Measurements from ENCODE around the gene ITGB2. TPM values are rescaled to one million over a fixed set of nuclear protein-coding genes. Genes with fewer than 3 reads are reported as not detected.

Gene ITGB2
- total RNA-seq: 84.5 TPM

DNA sequence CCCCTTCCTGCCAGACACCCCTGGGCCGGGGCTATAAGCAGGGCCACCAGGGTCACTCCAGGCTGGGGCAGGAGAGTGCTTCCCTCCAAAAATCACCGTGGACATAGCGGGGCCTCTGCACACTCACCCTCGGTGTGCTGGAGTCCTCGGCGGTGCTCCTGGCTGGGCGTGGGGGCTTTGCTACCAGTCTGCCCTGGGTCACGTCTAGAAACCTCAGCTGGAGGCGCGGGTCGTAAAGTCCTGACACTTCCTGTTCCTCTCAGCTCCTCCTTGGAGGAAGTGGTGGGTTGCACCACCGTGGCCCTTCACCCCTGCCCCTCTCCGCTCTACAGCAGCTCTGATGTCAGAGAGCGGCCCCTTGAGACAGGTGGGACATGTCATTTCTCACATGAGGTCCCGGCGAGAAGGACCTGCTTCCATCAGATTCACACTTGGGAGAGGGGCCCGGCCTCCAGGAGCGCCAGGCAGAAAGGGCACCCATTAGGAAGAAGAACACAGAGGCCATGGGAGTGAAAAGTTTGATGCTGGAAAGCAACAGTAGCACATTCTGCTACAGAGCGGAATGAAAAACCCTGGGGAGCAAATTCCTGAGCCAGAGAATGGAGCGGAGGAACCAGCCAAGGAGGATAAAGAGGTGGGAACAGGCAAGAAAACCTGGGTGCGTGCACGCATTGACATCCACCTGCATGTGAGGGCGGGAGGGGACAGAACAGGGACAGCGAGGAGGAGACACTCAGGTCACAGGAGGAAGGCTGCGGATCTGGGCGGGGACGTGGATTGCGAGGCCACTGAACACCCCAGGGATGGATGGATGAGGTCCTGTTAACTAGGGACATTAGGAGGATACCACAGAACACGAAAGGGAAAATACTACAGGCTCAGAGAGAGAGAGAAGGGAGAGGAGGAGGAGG, at the start of gene ITGB2:
ITGB2 (minus strand) TSS at position 206 of the 911 bp plus-strand sequence. CDS start 10,117 bp downstream, outside the sequence.
- DNase-seq (ENCODE audit: low spot score): no peak

DNA sequence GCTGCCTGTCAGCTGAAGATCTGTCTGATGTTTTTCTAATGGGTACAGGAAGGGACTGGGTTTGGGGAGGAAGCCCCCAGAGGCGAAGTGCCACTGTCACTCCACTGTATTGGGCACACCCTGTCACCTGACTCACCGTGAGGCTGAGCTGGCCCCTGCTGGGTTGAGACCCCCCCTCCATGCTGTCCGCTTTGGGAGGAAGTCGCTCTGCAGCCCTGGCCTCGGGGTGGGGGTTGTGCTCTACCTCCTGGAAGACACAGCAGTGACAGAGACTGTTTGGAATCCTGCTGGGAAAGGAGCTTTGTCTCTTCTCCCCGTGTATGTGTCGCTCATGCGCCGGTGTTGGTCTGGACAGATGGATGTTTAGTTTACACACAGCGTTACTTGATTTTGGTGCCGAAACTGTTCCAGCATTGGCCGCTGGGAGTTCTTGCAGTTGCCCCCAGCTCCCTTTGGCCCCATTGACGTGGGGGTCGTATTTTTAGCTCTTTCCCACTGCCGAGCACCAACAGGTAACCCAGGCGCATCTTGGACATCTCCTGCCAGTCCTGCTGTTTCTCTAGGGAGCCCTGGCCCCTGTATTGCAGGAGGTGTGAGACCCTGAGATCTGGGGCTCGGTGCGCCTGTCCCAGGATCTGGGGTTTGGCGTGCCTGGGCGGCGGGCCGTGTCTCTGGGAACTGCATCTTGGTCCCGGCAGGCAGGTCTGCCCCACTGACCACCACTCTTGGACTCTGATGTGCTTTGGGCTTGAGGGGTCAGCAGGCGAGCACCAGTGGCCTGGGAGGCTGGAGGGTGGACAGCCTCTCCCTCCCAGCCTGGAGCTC, 49.4 kb upstream of the ITGB2 start:
- no peak for DNase-seq (ENCODE audit: low spot score)

DNA sequence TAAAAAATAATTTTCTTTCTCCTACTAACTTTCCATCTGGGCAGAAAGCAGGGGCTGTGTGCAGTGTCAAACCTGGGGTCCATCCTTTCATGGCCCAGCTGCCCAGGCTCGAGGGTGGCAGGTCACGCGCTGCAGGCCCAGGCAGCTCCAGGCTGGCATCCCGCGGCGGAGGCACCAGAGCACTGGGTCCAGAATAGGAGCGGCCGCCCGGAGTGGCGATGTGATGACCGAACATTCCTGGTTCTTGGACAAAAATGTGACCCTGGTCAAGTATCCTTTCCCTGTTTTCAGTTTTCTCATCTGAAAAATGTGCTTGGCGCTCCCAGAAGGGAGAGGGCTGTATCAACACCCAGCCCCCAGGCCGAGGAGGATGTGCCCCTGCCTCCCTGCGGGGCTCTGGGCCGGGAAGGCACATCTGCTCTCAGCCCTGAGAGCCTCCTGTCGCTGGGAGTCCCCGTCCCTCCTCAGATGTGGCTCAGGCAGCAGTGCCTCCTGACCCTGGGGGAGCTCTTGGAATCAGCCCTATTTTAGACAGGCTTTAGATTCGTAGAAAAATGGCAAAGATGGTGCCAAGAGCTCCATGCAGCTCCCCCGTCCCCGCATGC, 48.5 kb upstream of the ITGB2 start:
- DNase-seq (ENCODE audit: low spot score): no peak

DNA sequence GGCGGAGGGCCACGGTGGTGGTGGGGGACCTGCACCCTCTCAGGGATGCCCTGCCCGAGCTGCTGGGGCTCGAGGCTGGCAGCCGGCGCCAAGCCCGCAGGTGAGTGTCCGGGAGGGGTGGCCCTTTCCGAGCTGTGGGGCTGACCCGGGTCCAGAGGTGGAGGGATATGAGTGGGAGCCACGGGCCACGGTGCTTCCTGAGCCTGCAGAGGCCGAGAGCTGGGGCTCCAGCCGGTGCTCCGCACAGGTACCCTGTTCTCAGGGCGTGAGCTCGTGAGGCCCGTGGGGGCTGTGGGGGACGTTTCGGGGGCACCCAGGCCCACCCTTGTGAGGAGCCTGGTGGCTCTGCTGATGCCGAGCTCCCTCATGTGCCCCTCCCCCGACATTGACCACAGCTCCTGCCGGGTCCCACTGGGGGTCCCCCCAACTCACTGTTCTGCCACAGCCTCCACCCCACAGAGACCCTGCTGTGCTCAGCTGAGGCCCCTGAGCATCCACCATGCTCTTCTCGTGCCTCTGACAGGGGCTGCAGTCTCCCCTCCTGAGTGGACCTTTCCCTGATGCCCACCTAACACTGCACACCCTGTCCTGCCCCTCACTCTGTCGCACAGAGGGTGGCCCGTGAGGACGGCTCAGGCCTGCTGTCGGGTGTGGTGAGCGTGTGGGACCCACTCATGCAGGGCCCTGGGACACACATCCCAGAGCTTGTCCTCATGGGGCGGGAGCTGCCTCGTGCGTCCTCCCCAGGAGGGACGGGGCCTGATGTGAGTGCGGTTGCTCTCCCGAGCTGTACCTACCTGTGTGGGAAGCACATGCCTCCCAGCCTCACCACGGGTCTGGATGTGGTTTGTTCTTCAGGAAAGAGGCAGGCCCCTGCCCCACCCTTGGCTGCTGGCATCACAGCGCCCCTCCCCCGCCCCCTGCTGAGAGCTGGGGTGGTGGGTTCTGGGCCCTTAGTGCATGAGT, 46.7 kb upstream of the ITGB2 start:
- DNase-seq (ENCODE audit: low spot score): no peak

- no peak for DNase-seq (ENCODE audit: low spot score)
Measured at GRCh38 chr21:44966135-44967081, 45.7 kb upstream of the ITGB2 start.

GRCh38 chr21:44965251-44966022, 44.7 kb upstream of the ITGB2 start:
- DNase-seq (ENCODE audit: low spot score): no peak

DNA sequence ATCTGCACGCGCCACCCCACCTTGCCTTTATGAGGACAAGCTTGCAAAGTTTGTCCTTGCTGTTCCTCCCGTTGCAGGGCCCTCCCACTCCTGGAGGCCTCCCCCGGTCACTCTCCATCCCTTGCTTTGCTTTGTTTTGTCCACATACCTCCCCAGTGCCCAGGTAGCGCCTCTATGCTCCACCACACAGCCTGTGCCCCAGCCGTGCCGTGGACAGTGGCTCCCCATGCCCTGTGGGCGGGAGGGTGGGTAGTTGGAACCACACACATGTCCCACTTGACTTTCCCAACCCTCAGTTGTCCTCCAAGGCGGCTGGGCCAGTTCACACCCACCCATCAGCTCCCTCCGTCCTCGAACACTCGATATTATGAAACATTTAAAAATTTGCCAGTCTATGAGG, 43.7 kb upstream of the ITGB2 start:
- DNase-seq (ENCODE audit: low spot score): no peak

DNA sequence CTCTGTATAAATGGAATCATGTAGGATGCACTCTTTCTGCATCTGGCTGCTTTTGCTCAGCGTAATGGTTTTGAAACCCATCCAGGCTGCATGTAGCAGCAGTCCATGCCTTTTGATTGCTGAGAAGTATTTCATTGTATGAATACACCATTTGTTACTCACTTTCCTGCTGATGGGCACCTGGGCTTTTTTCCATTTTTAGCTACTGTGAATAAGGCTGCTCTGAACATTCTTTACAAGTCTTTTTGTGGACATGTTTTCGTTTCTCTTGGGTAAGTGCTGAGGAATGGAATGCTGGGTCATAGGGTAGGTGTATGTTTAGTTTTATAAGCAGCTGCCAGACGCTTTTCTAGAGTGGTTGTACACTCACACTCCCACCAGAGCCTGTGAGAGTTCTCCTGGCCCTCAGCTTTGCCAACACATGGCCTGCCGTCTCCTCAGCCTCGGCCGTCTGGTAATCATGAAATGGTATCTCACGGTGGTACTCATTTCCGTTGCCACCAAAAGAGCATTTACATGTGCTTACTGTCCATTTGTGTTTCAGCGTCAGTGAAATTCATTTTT, 41.8 kb upstream of the ITGB2 start:
- DNase-seq (ENCODE audit: low spot score): peak; percentile 48

- DNase-seq (ENCODE audit: low spot score): no peak
Measured at GRCh38 chr21:44960141-44961092, 39.7 kb upstream of the ITGB2 start.

DNA sequence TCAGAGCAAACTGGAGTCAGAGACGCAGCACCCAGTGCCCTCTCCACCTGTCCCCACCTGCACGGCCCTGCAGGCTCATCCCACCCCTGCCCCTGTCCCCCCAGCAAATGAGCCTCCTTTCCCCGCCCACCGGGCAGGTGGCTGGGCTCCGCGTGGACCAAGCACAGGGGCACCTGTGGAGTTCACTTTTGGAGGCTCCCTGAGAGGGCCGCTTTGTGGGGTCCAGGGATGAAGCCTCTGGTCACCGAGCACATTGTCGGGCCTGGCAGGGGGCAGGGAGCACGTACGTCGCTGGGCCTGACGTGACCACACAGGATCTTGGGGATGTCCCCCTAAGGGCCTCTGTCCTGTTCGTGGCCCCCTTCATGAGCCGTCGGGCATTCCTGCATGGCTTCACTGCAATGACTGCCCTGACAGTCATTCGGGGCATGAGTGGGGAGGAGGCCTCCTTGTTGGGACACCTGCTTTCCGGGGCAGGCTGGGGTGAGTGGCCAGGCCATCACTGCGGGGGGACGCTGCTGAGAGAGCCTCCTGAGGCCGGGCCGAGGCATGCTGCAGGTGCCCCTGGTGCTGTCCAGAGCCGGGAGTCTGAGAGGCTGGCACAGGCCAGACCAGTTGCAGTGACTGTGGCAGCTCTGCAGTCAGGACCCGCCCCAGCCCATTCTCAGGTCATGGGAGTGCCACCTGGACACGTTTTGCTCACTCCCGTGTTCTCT, 38.8 kb upstream of the ITGB2 start:
- DNase-seq (ENCODE audit: low spot score): no peak

GRCh38 chr21:44958471-44959191, 37.9 kb upstream of the ITGB2 start:
- DNase-seq (ENCODE audit: low spot score): peak; percentile 56

GRCh38 chr21:44957901-44958451, 37.3 kb upstream of the ITGB2 start:
- no peak for DNase-seq (ENCODE audit: low spot score)

DNA sequence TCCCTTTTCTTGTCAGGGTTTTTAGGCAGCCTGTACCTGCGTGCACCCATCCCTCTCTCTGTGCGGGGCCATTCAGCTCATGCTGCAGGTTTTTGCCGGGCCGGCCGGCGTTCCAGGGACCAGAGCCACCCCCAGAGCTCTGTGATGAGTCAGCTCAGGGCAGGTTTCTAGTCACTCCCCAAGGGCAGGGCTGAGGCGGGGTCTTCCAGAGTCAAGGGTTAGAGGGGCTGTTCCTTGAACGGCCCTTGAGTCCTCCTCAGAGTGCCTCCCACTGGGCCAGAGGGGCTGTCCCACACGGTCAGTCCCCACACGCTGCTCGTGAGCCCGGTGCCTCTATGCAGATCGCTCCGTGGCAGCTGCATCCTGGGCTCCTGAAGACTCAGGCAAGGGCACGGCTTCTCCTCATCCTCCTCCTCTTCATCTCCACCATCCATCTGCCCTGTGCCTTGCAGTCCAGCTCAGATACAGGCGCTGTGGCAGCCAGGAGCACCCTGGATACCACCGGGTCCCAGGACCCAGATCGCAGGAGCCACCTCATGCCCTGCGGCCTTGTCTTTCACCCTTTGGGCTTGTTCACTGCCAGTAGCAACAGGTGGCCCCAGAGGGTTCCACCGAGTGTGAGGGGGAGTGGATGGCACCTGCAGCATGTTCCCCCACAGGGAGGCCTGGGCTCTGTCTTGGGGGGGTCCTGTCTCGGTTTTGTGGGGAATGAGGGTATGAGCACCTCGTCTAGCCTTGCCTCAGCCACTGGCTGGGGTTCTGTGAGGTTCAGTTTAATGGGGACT, 36.5 kb upstream of the ITGB2 start:
- DNase-seq (ENCODE audit: low spot score): no peak

GRCh38 chr21:44956356-44957046, 35.8 kb upstream of the ITGB2 start:
- DNase-seq (ENCODE audit: low spot score): no peak

DNA sequence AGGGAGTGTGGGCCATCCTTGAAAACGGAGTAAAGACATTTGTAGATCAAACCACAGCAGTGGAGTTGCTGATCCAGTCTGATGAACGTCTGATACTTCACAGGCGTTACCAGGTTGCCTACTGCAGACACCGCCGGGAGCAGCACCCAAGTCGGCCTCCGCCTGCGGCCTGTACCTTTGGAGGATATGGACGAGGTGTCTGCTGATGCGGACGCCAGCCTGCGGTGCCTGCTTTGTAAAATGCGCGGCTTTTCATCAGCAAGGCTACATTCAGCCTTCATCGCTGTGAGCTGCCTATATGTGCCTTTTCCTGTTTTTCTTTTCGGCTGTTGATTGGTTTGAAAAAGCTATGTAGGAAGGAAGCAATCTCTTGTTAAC, 35.1 kb upstream of the ITGB2 start:
- DNase-seq (ENCODE audit: low spot score): no peak

Measured in mucosa of gallbladder (tissue), 1 donor.